Measurements from ENCODE around the gene GIPC3. TPM values are rescaled to one million over a fixed set of nuclear protein-coding genes. Genes with fewer than 3 reads are reported as not detected.

Gene GIPC3
- total and polyA plus RNA-seq, 2 of the 8 experiments (the other 6 are each of a cell fraction or from before 2014, with no cell fraction given) = 1.0 to 1.2 TPM

GRCh38 chr19:3546119-3546518 is 39.2 kb upstream of the GIPC3 start:
- Histone ChIP-seq H3K4me2 (ENCODE audit: insufficient read depth in 1 of 2, low read depth in 2 of 2, low read length in 2 of 2) (no peak overlapping the region), H4K20me1 (replicated peaks in 1 of 2; ENCODE audit: control insufficient read depth in 1 of 2, insufficient read depth in 2 of 2, low read length in 2 of 2) (peaks cover 8 to 24% of the 10 kb centered on the region in 2 experiments), H3K9ac (replicated peaks in 1 of 4; ENCODE audit: extremely low read depth in 1 of 4, low read depth in 3 of 4, low read length in 3 of 4) (no peak overlapping the region), H3K79me2 (ENCODE audit: control insufficient read depth in 1 of 2, insufficient read depth in 2 of 2, low read length in 2 of 2) (no peaks in the 10 kb centered on the region), H3K18ac (ENCODE audit: extremely low read depth, low read length) (no peak overlapping the region), H3K79me1 (ENCODE audit: low read depth, low read length) (no peaks in the 10 kb centered on the region), H2BK12ac (ENCODE audit: low read depth, low read length) (no peak overlapping the region), H4K91ac (replicated peaks; ENCODE audit: insufficient read length, low read length) (no peak overlapping the region), H3K4ac (replicated peaks; ENCODE audit: insufficient read length, low read depth, low read length) (no peak overlapping the region), H3K36me3 (ENCODE audit: control insufficient read depth in 2 of 4, insufficient read depth in 4 of 4, low read length in 3 of 4) (peaks cover 0 to 5% (median 1%) of the 10 kb centered on the region in 4 experiments; a peak in 2 of 8 replicates), H2BK5ac (ENCODE audit: low read depth, low read length) (no peak overlapping the region), H3K27me3 (replicated peaks in 1 of 4; ENCODE audit: control insufficient read depth in 3 of 4, extremely low read depth in 1 of 4, insufficient read depth in 3 of 4, low read length in 3 of 4) (no peaks in the 10 kb centered on the region), H2AK5ac (ENCODE audit: low read depth, low read length) (no peak overlapping the region), H3K23me2 (ENCODE audit: low read depth, low read length) (no peaks in the 10 kb centered on the region), H3K14ac (ENCODE audit: insufficient read length) (no peak overlapping the region), H4K8ac (ENCODE audit: extremely low read depth, insufficient read depth, low read length) (no peak overlapping the region), H3K4me1 (replicated peaks in 1 of 4; ENCODE audit: control insufficient read depth in 3 of 4, insufficient read depth in 4 of 4, low read length in 3 of 4) (no peaks in the 10 kb centered on the region), H3K4me3 (ENCODE audit: extremely low read depth in 1 of 4, insufficient read depth in 2 of 4, low read depth in 3 of 4, low read length in 4 of 4) (no peak overlapping the region), H4K5ac (ENCODE audit: insufficient read length, low read depth, low read length) (no peak overlapping the region), H3K23ac (ENCODE audit: insufficient read length) (no peak overlapping the region), H3K9me3 (ENCODE audit: insufficient read depth in 2 of 2, low read depth in 1 of 2, low read length in 1 of 2) (no peaks in the 10 kb centered on the region), H3K56ac (replicated peaks; ENCODE audit: insufficient read length, low read depth, low read length) (no peak overlapping the region), H3K27ac (ENCODE audit: low read depth, low read length) (no peak overlapping the region), H2BK20ac (ENCODE audit: low read length) (no peak overlapping the region), H2BK120ac (replicated peaks; ENCODE audit: low read depth, low read length) (no peak overlapping the region), H2BK15ac (ENCODE audit: low read length) (no peak overlapping the region), H2AFZ (ENCODE audit: low read length) (no peak overlapping the region)
- 91% methylated on average over 21 of the region's 23 CpGs; no CpG with 5 or more reads in 1 of the 2 experiments for WGBS, 2 experiments (ENCODE audit: extremely low coverage in 1 of 2, insufficient coverage in 1 of 2, insufficient read length in 1 of 2, insufficient replicate concordance in 2 of 2, low coverage in 1 of 2, low lambda C conversion rate in 2 of 2, missing lambda C conversion rate in 1 of 2)
- DNase-seq (ENCODE audit: low read depth in 1 of 2, low spot score in 2 of 2) (no peak), FAIRE-seq (no peak)
- CTCF ChIA-PET (ENCODE audit: partially characterized antibody) = interaction anchor here (0.6 to 7.5 kb wide), 14 partner anchors 8 to 1812 kb away, joined by 3 to 66 read pairs (median 6); partner anchors contain the start of gene MFSD12
- POLR2A ChIA-PET (ENCODE audit: partially characterized antibody) = interaction anchor here (0.6 to 2.6 kb wide), 8 partner anchors 9 to 163 kb away, joined by 3 to 12 read pairs (median 3); partner anchors contain the start of gene MFSD12
- TF ChIP-seq CREB1 (IDR thresholded peaks at IDR 0.05) = no peak
- TF ChIP-seq TAF7 (optimal IDR thresholded peaks at IDR 0.05; ENCODE audit: borderline replicate concordance, low read depth, low read length) = no peak
- TF ChIP-seq SP4 (IDR thresholded peaks at IDR 0.05; ENCODE audit: low read length) = no peak
- no peak for TF ChIP-seq PHF8 (conservative IDR thresholded peaks at IDR 0.05; ENCODE audit: low read depth, low read length)
- no peak for TF ChIP-seq CBX5 (IDR thresholded peaks at IDR 0.05; ENCODE audit: low read depth, low read length)
- TF ChIP-seq CEBPB (IDR thresholded peaks at IDR 0.05; ENCODE audit: low read depth, low read length) = no peak
- no peak for TF ChIP-seq JUN (IDR thresholded peaks at IDR 0.05; ENCODE audit: low read depth, low read length)
- no peak for TF ChIP-seq TCF12 (IDR thresholded peaks at IDR 0.05; ENCODE audit: low read depth, low read length)
- TF ChIP-seq ZNF274 (IDR thresholded peaks at IDR 0.05; ENCODE audit: borderline replicate concordance, extremely low read depth, low read length) = no peak
- TF ChIP-seq CTCF (IDR thresholded peaks at IDR 0.05; ENCODE audit: control extremely low read depth in 1 of 3, insufficient read depth in 1 of 3, low read depth in 1 of 3, low read length in 3 of 3) = no peak
- no peak for TF ChIP-seq SIN3A (conservative IDR thresholded peaks at IDR 0.05 in 1 of 2, IDR thresholded peaks at IDR 0.05 in 1 of 2; ENCODE audit: low read depth in 1 of 2, low read length in 2 of 2)
- TF ChIP-seq KDM1A (IDR thresholded peaks at IDR 0.05; ENCODE audit: borderline replicate concordance, low read length) = no peak
